Activated CD4-positive, CD25-positive, alpha-beta regulatory T cell treated with anti-CD3 and anti-CD28 coated beads, Interleukin-2, amount 50 U/mL, for 72 hours (primary cell): Measurements from ENCODE around the gene SPPL2C.

Source experiments
- DNase-seq: peaks from one replicate; pipeline ENCODE4 v3.0.0; 2021

SPPL2C gene, protein sequence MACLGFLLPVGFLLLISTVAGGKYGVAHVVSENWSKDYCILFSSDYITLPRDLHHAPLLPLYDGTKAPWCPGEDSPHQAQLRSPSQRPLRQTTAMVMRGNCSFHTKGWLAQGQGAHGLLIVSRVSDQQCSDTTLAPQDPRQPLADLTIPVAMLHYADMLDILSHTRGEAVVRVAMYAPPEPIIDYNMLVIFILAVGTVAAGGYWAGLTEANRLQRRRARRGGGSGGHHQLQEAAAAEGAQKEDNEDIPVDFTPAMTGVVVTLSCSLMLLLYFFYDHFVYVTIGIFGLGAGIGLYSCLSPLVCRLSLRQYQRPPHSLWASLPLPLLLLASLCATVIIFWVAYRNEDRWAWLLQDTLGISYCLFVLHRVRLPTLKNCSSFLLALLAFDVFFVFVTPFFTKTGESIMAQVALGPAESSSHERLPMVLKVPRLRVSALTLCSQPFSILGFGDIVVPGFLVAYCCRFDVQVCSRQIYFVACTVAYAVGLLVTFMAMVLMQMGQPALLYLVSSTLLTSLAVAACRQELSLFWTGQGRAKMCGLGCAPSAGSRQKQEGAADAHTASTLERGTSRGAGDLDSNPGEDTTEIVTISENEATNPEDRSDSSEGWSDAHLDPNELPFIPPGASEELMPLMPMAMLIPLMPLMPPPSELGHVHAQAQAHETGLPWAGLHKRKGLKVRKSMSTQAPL

DNA sequence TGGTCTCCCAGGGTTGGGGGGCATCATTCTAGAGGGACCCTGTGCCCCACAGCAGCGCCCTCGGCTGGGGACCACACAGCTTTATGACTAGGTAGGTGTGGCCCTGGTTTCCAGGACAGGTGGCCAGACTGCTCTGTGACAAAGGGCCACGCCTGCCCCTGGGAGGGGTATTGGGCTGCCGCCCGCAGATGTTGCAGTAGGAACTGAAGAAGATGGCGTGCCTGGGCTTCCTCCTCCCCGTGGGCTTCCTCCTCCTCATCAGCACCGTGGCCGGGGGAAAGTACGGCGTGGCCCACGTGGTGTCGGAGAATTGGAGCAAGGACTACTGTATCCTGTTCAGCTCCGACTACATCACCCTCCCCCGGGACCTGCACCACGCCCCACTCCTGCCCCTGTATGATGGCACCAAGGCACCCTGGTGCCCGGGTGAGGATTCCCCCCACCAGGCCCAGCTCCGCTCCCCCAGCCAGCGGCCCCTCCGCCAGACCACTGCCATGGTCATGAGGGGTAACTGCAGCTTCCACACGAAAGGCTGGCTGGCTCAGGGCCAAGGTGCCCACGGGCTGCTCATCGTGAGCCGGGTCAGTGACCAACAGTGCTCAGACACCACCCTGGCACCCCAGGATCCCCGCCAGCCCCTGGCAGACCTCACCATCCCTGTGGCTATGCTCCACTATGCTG is at the start of gene SPPL2C:
Gene SPPL2C, plus strand, starts transcription at position 187 of the 681 bp plus-strand sequence. Its CDS starts 26 bp downstream, at position 213.
- DNase-seq = no peak

DNA sequence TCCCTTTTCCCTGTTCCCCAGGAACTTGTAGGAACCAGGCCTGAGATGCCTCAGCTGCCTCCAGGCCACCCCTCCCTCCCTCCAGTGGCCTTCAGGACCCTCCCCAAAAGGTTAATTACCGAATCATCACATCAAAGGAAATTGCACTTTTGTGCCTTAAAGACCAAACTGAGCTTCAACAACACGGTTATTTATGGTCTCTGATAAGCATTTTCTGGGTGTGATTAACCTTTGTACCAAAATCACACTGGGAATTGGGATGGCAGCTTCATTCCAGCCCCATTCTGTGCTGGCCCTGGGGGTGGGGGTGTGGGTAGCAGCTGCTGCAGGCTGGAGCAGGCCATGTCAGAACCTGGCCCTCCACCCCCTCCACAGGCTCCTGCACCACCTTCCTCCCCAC is 43.9 kb upstream of the SPPL2C start:
- no peak for DNase-seq

DNA sequence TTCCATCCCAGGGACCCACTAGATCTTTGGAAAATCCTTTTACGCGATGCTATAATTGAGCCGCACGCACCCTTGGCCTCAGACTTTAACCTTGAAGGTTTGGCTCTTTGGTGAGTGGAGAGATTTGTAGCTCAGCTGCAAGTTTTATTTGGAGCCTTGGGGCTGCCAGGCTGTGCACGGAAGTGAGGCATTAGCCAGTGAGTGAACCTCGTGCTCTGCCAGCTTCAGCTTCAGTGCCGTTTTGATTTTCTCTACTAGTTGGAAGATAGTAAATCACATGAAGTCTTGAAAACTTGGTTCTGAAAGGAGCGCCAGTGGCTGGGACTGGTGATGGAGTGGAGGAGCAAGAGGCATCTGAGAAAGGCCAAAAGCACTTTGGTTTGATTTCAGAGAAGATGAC is 43.3 kb upstream of the SPPL2C start:
- DNase-seq = no peak

DNA sequence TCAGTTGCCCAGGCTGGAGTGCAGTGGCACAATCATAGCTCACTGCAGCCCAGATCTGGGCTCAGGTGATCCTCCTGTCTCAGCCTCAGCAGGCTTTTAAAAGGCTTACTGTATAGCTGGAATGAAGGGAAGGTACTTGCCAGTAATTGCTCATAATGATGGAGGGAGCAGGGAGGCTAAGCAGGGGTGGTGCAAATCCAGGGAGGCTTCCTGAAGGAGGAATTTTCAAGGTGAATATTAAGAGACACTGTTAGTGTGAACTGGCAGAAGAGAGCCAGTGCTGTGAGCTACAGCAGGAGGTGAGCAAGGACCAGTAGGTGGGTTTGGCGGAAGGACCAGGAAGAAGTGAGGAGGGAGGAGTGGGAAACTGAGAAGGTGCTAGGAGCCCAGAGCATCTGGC is 35.8 kb upstream of the SPPL2C start:
- no peak for DNase-seq

DNA sequence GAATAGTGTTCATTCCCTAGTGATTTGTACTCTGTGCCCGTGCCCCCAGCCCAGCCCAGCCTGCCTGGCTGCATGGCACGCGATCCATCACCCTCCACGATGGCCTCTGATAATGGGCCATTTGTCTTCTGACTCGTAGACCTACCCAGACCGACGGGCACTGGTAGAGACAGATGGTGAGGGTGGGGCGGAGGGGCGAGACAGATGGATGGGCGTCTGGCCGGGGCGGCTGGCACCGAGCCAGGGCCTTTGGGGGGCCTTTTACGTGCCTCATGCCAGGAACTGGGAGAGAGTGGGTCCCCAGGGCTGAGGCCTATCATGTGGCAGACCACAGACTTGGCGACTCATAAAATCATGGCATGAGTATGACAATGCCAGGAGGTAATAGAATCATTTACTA is 35.2 kb upstream of the SPPL2C start:
- no peak for DNase-seq

GRCh38 chr17:45812102-45812501 is 32.6 kb upstream of the SPPL2C start:
- no peak for DNase-seq

DNA sequence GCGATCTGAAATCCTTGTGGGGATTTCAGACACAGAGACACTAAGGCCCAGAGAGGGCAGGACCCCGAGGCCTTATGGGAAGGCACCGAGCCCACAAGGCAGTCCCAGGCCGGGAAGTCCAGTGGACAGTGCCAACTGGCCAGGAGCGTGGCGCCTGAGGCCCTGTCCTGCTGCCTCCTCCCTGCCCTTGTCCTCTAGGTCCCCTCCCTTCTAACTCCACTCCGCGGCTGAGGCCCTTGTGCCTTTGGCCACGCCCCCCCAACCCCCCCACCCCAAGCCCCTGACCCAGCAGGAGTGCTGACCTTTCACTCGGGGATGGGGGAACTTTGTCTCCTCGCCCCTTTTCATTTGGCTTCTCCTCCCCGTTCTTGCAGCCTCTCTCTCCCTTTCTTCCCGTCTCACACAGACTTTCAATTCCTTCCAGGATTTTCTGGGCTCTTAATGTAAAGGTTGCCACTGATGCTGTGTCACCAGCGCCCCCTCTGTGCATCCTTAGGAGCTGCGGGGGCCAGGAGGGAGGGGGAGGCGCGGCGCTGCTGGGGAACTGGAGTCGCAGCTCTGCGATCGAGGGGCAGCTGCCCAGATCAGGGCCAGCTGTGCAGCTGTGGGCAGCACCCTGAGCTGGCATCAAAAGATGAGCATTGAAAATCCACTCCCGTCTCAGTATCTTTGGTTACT is 31.5 kb upstream of the SPPL2C start:
- no peak for DNase-seq

GRCh38 chr17:45814622-45815606 is 29.8 kb upstream of the SPPL2C start:
- DNase-seq = no peak

DNA sequence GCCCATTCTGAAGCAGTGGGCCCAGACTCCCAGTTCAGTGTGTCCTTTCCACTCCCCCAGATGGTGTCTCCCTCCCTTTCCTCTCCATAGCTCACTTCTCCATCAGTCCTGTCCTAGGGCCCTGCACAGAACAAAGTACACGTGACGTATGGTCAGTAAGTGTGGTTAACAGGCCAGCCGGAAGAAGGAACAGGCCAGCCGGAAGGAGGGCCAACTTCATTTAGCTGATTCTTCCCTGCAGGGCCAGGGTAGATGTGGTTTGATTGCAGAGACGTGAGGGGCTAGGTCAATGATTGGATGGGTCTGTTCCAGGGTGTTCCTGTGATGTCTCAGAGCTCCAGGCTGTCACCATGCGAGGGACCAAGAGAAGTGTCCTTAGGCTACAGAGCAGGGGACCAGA is 28.9 kb upstream of the SPPL2C start:
- no peak for DNase-seq

- no peak for DNase-seq
These were observed 26.6 kb upstream of the SPPL2C start for GRCh38 chr17:45818041-45818440.

DNA sequence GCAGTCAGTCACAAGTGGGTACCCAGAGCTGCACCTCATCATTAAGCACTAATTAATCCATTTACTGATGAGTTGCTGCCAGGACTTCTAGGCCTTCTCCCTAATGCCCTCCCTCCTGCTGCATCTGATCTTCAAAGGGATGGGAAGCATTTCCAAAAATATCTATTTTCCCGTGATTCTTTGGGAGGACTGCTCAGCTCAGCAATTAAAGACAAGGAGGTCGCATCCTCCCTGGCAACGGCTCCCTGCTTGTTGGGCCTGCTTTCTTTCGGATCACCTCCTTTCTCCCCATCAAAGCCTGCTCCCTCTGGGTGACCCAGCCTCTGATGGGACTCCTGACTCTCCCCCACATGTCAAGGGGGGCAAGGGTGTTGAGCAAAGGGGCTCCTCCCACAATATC is 26.0 kb upstream of the SPPL2C start:
- DNase-seq = no peak

DNA sequence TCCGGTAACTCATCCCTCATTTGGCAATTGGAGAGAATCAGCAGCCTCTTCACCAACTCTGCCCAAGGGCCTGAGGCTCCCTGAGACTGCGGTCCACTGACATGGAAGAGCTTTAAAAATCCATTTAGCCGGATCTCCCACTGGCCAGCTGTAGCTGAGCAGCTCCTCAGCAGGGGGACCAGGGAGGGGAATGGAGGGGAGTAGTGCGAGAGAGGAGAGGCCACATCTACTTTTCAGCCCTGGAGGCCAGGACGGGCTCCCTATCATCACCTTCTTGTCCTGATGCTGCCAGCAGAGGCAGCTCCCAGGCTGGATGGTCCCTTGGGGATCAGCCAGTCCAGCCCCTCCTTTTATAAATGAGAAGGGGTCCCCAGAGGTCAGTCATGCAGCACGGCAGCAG is 25.0 kb upstream of the SPPL2C start:
- no peak for DNase-seq

- no peak for DNase-seq
These were observed 24.5 kb upstream of the SPPL2C start for GRCh38 chr17:45820052-45820780.

DNA sequence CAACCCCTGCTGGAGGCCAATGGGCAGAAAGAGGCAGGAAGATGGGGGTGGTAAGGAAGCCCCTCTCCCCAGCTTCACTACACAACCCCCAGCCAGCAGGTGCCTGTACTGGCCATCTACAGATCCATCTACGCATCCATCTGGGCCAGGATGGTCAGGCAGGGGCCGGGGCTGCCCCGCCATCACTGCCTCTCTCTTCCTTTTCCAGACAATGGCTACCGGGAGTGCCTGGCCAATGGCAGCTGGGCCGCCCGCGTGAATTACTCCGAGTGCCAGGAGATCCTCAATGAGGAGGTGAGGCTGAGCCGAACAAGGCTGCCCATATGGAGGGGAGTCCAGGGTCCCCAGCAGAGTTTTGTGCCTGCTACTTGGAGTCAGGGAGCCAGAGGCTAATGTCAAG is 23.5 kb upstream of the SPPL2C start:
- no peak for DNase-seq

DNA sequence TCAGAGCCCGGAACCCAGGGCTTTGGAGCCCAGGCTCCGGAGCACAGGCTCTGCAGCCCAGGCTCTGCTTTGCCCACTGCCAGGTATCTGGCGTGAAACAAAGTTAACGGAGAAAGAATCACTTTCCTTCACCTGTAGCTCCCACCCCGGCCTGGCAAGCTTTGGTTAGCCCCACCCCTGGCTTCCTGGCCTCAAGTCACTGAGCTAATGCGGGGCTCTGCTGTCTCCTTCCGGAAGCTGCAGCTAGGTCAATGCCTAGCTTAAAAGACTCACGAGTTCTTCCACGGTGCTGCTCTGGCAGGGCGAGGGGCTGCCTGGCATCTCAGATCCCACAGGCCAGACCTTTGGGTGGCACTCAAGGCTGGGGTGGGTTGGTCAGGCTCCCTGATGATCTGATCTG is 21.1 kb upstream of the SPPL2C start:
- no peak for DNase-seq

DNA sequence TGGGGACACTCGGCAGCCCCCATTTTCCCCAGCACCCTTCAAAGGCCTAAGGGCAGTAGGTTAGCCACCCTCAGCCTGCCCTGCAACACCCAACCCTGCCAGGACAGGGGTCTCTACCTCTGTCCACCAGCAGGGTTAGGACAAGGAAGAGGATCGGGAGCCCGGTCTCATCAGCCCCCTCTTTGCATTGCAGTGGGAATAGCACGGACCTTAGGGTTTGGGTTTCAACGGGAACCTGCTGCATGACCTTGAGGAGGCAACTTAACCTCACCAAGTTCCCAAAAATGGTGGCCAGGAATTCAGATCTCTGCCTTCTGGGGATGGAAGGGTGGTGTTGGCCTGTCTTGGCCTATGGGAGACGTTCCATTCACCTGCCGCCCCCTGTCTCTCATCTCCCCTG is 20.2 kb upstream of the SPPL2C start:
- DNase-seq = no peak

- DNase-seq = no peak
These were observed 19.7 kb upstream of the SPPL2C start for GRCh38 chr17:45824901-45825492.

GRCh38 chr17:45825792-45826191 is 18.9 kb upstream of the SPPL2C start:
- no peak for DNase-seq

DNA sequence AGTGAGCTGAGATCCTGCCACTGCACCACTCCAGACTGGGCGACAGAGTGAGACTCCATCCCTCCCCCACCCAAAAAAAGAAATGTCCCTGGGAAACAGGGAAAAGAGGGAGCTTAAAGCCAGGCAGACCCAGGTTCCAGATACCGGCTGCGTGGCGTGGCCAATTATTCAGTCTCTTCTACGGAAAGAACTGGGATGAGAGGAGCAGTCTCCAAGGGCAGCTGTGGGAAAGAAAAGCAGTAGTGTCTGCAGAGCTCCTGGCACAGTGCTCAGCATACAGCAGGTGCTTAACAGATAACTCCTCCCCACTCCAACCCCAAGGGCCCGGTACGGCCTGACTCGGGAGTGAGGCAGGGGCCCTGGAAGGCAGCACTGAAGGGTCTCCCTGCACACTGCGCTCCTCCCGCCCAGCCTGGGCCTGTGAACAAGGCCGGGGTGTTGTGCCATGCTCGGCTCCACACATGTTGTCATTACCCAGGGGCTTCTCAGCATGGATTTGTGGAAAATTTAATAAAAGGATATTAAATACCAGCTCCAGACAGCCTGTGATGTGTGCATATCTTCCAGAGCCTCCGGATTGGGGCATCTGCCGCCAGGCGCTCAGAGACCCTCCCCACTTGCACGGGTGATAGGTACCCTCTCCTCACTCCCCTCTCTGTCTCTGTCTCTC is 17.6 kb upstream of the SPPL2C start:
- DNase-seq = no peak

DNA sequence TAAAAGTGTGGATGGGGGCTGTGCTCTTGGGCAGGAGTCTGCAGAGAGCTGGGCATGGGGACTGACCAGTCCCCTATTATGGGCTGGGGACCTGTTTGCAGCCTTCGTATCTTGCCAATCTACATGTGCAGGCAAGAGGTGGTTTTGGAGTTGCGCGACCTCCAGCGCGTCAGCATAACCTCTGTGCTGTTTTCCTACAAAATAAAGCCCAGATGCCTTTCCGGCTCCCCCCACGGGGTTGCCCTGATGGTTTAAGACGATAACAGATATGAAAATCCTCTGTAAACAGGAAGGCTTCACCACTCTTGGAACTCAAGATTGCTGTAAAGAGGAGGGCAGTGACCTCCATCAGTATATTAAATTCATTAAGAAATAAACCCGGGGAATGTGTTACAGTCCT is 16.5 kb upstream of the SPPL2C start:
- no peak for DNase-seq
